MV-4-11 (cell line): Measurements from ENCODE around the gene FGFR4.

Source experiments
- DNase-seq: peaks from one replicate; lab custom pipeline; 2025; lab: John Stamatoyannopoulos, UW

The FGFR4 gene

DNA sequence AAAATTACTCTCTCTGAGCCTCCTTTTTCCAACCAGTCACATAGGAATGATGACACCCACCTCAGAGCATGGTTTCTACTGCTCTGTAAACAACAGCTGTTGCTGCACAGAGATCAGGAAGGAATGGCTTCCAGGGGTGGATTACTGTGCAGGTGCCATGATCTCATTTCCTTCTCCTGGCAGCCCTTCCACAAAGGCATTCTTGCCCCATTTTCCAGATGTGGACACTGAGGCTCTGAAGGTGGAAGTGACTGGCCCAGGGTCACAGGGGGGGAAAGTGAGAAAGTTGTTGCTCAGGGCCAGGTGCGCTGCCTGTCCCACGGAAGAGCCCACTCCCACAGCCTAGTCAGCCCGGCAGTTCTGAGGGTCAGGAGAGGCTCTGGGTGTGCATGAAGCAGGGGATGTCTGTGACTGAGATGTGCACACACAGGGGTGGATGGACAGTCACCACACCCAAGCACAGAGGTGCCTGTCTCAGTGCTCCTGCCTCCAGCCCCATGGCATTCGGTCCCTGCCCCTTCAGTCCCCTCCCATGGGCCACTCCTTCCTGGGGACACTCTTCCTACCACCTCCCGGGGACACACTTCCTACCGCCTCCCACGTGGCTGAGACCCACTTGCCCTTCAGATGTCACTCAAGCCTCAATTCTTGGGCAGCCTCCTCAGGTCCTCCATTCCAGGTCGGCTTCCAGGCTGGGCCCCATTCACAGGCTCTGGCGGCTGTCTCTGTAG is 17.0 kb downstream of the FGFR4 start:
- DNase-seq = no peak

DNA sequence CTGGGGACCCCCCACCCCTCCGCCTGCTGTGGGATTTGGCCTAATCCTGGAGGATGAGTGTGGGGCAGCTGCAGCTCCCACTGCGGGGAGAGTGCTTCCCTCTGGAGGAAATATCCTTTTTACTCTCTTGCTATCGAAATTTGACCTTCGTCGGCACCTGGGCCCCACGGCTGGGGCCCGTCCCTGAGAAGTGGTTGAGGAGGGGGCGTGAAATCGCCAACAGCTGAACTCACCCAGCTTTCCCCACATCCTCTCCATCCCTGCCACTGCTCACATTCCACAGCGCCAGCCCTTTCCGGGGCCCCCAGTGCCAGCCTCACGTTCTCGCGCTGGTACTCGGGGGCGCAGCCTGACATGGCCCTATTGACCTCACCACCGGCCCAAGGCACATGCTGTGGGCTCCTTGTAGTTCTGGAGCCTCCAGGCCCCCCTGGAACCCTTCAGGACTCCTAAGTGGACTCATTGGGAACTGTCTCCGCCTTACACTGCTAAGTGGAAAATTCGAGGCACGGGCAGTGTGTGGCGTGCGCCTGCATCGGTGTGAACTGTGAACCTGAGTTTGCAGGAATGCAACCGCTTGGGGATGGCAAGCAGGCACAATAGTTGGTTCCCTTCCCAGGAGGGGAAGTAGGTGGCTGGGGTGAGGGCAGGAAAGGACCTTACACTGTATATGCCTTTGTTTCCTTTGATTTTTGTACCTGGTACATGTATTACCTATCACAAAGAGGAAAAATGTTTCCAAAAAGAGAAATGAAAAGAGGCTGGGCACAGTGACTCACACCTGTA is 19.2 kb downstream of the FGFR4 start:
- DNase-seq = no peak

GRCh38 chr5:177107159-177107558 is 20.4 kb downstream of the FGFR4 start:
- no peak for DNase-seq

DNA sequence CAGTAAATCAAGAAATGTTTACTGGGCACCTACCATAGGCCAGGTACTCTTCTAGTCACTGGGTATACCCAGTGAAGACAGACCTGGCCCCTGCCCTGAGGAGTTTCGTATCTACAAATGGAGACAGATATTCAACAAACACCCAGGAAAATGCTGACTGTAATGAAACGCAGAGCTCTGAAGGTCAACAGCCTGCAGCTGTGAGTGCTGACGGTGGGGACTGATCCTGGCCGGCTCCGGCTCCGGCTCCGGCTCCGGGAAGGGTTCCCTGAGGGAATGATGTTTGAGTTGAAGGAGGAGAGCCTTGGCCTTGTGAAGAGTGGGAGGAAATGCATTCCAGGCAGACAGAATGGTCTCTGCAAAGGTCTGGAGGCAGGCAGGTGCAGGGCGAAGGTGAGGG is 23.1 kb downstream of the FGFR4 start:
- no peak for DNase-seq

DNA sequence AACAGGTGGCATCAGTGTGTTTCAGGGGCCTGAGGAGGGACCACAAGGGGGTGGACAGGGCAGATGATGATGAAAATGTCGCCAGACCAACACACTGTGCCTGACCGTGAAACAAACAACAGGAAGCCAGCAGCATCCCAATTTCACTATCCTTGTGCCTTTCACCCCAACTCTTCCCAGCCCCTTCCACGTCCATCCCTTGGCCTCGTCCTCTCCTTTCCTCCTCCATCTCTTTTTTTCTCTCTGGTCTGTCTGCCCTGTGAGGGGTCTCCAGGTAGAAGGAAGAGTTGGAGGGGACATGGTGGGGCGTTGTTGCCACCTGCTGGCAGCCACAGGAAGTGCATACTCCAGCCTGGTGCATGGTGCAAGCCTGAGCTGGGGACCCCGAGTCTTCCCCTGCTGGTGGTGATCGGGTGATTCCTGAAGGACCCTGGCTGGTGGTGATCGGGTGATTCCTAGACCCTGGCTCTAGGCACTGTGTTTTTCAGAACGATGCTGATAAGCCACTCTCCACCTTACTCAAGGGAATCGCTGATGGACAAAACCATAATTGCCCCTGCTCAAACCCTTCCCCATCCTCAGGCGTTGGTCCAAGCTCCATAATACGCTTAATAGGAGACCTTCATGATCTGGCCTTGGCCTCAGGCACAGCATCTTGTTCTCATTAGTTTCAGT is 25.1 kb downstream of the FGFR4 start:
- no peak for DNase-seq

GRCh38 chr5:177112589-177113220 is 26.0 kb downstream of the FGFR4 start:
- no peak for DNase-seq

GRCh38 chr5:177113566-177114424 is 27.1 kb downstream of the FGFR4 start:
- DNase-seq = peak; percentile 68

- DNase-seq = peak; percentile 78
These were observed 30.1 kb downstream of the FGFR4 start for GRCh38 chr5:177116631-177117373.

- no peak for DNase-seq
These were observed 30.8 kb downstream of the FGFR4 start for GRCh38 chr5:177117441-177118045.

DNA sequence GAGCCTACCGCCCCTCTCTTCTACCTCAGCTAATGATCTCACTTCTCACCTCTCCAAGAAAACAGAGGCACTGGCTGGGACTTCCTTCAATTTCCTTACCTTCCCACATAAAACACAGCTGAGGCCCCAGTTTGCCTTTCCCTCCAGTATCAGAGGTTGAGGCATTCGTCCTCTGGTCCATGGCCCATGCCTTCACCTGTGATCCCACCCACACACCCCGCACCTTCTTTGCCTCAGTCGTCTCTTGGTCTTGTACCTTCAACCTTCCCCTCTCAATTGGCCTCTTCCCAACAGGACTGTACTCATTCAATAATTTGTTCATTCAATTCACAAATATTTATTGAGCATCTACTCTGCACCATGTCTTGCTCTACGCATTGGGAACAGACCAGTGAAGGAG is 35.9 kb downstream of the FGFR4 start:
- DNase-seq = no peak

DNA sequence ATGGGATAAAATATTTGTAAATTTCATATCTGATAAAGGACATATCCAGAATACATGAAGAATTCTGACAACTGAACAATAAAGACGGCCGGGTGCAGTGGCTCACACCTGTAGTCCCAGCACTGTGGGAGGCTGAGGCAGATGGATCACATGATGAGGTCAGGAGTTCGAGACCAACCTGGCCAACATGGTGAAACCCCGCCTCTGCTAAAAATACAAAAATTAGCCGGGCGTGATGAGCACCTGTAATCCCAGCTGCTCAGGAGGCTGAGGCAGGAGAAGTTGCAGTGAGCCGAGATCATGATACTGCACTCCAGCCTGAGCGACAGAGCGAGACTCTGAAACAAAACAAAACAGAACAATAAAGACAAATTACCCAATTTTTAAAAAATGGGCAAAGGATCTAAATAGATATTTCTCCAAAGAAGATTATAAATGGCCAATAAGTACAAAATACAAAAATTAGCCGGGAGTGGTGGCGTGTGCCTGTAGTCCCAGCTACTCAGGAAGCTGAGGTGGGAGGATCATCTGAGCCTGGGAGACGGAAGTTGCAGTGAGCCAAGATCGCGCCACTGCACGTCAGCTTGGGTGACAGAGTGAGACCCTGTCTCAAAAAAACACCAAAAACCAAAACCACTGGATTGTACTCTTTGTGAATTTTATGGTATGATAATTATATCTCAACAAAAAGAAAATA is 37.2 kb downstream of the FGFR4 start:
- no peak for DNase-seq

GRCh38 chr5:177124486-177124991 is 37.8 kb downstream of the FGFR4 start:
- DNase-seq = no peak

GRCh38 chr5:177126771-177127170 is 40.1 kb downstream of the FGFR4 start:
- no peak for DNase-seq

GRCh38 chr5:177128551-177128981 is 41.9 kb downstream of the FGFR4 start:
- DNase-seq = peak; percentile 56

GRCh38 chr5:177130211-177131018 is 43.7 kb downstream of the FGFR4 start:
- no peak for DNase-seq

DNA sequence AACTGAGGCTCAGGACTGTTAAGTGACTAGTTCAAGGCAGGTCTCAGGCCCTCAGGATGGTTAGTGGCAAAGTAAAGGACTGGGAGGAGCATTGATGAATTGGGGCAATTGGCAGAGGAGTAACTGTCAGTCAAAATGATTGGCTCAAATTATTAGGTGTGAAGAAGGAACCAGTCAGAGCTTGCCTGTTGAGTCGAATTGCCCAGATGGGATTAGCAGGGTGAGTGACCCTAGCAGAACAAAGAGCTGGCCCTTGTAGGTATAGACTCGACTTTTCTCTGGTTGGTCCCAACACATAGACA is 44.3 kb downstream of the FGFR4 start:
- DNase-seq = no peak

DNA sequence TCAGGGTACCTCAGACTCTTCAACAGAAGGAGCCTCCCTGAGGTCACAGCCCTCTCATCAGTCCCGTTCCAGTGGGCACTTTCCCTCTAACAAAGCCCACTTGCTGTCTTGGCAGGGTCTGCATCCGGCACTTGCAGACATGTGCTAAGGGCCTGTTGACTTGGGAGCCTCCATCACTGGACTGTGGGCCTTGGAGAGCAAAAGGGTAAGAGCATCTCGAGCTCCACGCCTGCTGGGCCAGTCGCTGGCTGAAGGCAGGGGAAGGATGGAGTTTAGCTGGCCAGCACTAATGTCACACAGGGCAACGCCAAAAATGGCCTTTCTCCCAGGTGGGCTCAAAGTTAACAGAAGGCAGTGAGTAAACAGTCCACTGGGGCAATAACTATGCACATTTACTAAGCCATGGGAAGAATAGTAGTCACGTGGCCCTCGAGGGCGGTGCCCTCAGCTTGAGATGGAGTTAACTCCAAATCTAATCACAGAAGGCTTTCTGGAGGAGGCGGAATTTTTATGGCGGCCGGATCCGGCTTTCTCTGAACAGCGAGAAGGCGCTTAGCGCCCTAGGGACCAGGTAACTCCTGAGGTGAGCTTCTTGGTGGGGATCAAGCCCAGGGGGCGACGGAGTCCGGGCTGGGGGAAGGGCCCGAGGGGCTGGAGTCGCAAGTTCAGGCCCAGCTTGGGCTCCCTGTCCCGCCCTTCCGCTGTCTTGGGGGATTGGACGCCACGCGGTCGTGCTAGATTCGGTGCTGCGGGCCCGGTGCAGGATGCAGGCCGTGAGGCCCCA is 44.8 kb downstream of the FGFR4 start:
- DNase-seq = no peak
